T-helper 17 cell (primary cell): Measurements from ENCODE around the gene FYB1. TPM values are rescaled to one million over a fixed set of nuclear protein-coding genes. Genes with fewer than 3 reads are reported as not detected.

Experiments used
- ATAC-seq: fragments of 150-1000 bp; cut with Tn5 transposase; 2 replicates; pipeline ENCODE4 v1.10.0; 2021; ENCODE audit warnings: mild to moderate bottlenecking, moderate library complexity
- DNase-seq, 3 donors: peaks; one replicate each; pipeline versions ENCODE4 v3.0.0 to v3.0.0-alpha.2; 2020 to 2021
- H3K9me3 ChIP-seq: one replicate; pipeline ENCODE4 v1.7.0; 2013; ENCODE audit warnings: low read length, mild to moderate bottlenecking; ENCODE audit not compliant: control insufficient read depth, poor library complexity, severe bottlenecking
- H3K27ac Mint-ChIP-seq: one replicate; pipeline ENCODE4 v1.8.0; 2022; ENCODE audit warnings: mild to moderate bottlenecking, moderate library complexity, mixed read lengths
- H3K27me3 Mint-ChIP-seq: one replicate; pipeline ENCODE4 v1.8.0; 2022; ENCODE audit warnings: mixed read lengths
- H3K36me3 Mint-ChIP-seq: one replicate; pipeline ENCODE4 v1.8.0; 2022; ENCODE audit warnings: low read depth, mixed read lengths
- H3K4me1 Mint-ChIP-seq: one replicate; pipeline ENCODE4 v1.8.0; 2022; ENCODE audit warnings: mild to moderate bottlenecking, mixed read lengths
- H3K4me3 Mint-ChIP-seq: one replicate; pipeline ENCODE4 v1.8.0; 2022; ENCODE audit warnings: mild to moderate bottlenecking, moderate library complexity, mixed read lengths
- total RNA-seq, 4 donors: library from RNA in 2 of 4; stranded (reverse) in 2 of 4; gene quantifications; one replicate each; pipeline ENCODE4 v1.2.3 and lab custom pipeline; 2022 to 2026

The FYB1 gene
- total RNA-seq, 2 donors from 2014 or later = 499 to 517 TPM

GRCh38 chr5:39208471-39208870 is 10.9 kb downstream of the FYB1 start:
- Mint-ChIP-seq H3K4me3 (peak overlapping the region; percentile 91), H3K27ac (peak overlapping the region; percentile 100), H3K27me3 (no peaks in the 10 kb centered on the region), H3K4me1 (peaks cover 69% of the 10 kb centered on the region), H3K36me3 (no peaks in the 10 kb centered on the region)
- no peaks in the 10 kb centered on the region for H3K9me3 ChIP-seq
- no peak for DNase-seq
- peak; percentile 9 for ATAC-seq

DNA sequence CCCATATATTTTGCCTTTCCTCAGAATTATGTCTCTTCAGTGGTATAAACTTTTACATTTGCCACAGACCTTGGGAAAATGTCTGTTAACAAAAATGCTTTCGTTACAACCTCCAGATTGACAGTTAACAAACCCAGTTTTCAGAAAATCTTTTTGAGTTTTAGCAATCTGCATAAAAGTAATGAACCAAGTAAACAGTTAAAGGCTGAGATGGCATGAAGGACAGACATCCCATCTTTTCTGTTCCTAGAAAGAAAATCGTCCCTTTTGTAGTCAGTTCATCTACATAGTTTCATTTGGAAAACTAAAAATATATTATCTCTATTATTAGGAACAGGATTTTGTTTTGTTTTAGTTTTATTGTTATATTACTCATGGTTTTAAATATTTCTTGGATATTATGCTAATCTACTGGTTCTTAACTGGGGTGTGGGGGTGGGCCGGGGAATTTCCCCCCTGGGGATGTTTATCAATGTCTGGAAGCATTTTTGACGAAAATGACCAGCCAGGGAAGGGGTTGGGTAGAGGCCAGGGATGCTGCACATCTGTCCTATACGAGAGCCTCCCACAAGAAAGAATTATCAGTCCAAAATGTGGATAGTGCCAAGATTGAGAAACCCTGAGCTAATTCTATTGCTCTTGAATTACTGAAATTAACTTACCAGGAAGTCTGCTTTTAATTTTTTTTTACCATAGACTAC is 11.9 kb downstream of the FYB1 start:
- H3K27me3 Mint-ChIP-seq = no peaks in the 10 kb centered on the region
- no peaks in the 10 kb centered on the region for H3K9me3 ChIP-seq
- peak overlapping the region; percentile 100 for H3K27ac Mint-ChIP-seq
- ATAC-seq (no peak), DNase-seq (no peak)
- H3K36me3 Mint-ChIP-seq = no peaks in the 10 kb centered on the region
- H3K4me3 Mint-ChIP-seq = peak overlapping the region; percentile 91
- H3K4me1 Mint-ChIP-seq = peaks cover 64% of the 10 kb centered on the region

DNA sequence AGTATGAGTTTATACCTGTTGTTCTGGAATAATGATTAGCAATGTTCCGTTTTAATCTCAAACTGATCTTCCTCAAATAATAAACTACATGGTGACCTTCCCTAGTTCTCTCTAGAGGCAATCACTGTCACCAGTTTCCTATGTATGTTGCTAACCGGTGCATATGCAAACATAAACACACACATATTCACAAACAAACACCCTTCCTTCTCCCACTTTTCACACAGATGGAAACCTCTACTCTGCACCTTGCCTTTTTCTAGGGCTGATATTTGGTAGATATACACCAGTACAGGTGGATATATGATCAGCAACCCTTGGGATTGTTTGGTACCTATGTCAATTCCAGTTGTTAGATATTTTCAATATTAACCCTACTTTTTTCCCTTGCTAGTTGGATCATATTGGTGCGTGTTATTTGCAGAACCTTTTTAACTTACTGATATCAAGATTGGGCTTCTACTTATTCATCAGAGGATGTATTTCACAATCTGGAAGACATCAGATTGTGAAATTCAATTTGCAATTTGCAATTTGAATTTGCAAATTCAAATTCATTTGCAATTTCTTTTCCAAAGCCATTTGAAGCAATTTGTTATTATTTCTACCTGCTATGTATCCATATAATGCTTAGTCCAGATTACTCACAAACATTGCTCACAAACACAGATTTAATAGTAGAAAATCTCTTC is 12.6 kb downstream of the FYB1 start:
- Mint-ChIP-seq H3K27ac (peak overlapping the region; percentile 100), H3K4me3 (peak overlapping the region; percentile 91), H3K4me1 (peaks cover 60% of the 10 kb centered on the region), H3K27me3 (no peaks in the 10 kb centered on the region), H3K36me3 (peaks cover 2% of the 10 kb centered on the region)
- ATAC-seq (no peak), DNase-seq (no peak)
- H3K9me3 ChIP-seq = no peaks in the 10 kb centered on the region

- H3K27me3 Mint-ChIP-seq = no peaks in the 10 kb centered on the region
- DNase-seq (no peak), ATAC-seq (no peak)
- H3K27ac Mint-ChIP-seq = peak overlapping the region; percentile 100
- peak overlapping the region; percentile 91 for H3K4me3 Mint-ChIP-seq
- H3K36me3 Mint-ChIP-seq = peaks cover 9% of the 10 kb centered on the region
- no peaks in the 10 kb centered on the region for H3K9me3 ChIP-seq
- peaks cover 57% of the 10 kb centered on the region for H3K4me1 Mint-ChIP-seq
Observed at GRCh38 chr5:39205550-39205949, 13.8 kb downstream of the FYB1 start.

DNA sequence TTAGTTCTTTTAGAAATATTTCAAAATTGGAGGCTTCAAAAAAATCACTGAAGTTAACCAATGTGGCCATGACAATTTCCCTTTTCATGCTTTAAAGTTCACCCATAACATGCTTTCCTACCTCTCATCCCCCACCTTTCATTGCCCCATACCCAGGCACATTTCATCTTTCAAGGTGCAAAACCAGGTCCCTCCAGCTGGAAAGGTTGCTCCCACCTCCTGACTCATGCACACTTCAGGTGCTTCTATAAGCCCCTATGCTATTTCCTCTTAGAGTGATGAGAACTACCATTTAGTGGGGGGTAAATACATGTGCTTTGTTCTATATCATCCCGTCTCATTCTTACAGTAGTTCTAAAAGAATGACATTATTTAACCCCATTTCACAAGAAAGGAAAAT is 15.4 kb downstream of the FYB1 start:
- peak overlapping the region; percentile 100 for H3K27ac Mint-ChIP-seq
- DNase-seq (no peak), ATAC-seq (no peak)
- H3K4me1 Mint-ChIP-seq = peaks cover 50% of the 10 kb centered on the region
- H3K36me3 Mint-ChIP-seq = peaks cover 15% of the 10 kb centered on the region
- H3K9me3 ChIP-seq = no peaks in the 10 kb centered on the region
- H3K4me3 Mint-ChIP-seq = peak overlapping the region; percentile 91
- H3K27me3 Mint-ChIP-seq = no peaks in the 10 kb centered on the region

- H3K9me3 ChIP-seq = no peaks in the 10 kb centered on the region
- H3K27ac Mint-ChIP-seq = peak overlapping the region; percentile 100
- peaks cover 15% of the 10 kb centered on the region for H3K36me3 Mint-ChIP-seq
- DNase-seq (no peak), ATAC-seq (peak; percentile 32)
- peak overlapping the region; percentile 91 for H3K4me3 Mint-ChIP-seq
- no peaks in the 10 kb centered on the region for H3K27me3 Mint-ChIP-seq
- H3K4me1 Mint-ChIP-seq = peaks cover 44% of the 10 kb centered on the region
Observed at GRCh38 chr5:39203275-39203922, 16.0 kb downstream of the FYB1 start.

DNA sequence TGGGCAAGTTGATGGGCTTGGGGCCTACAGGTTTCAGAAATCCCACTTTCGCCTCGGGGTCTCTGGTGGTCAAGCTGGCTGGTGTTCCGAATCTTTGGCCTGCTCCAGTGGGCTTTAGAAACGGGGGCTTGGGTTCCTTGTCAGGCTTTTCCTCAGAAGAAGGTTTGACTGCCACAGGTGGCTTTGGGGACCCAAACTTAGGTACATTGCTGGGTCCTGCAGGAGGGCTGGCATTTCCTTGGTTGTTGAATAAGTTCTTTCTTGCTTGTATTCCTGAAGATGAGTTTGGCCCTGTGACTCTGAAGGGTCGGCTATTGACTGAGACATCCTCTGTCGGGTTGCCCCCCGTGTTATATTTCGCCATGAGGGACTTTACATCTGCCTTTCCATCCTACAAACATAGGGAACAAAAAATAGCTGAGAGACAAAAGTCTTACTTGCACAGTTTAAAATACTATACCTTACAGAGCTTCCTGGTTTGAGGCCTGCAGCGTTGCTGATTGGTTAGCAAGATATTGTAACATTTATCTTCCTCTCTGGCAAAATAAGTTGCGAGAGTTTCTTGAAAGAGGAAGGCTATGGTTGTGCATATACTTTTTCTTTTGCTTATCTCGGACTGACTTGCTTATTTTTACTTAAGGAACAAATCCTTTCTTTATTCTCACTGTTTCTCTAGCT is 16.6 kb downstream of the FYB1 start:
- H3K9me3 ChIP-seq = no peaks in the 10 kb centered on the region
- H3K4me3 Mint-ChIP-seq = peak overlapping the region; percentile 98
- peaks cover 41% of the 10 kb centered on the region for H3K4me1 Mint-ChIP-seq
- peaks cover 15% of the 10 kb centered on the region for H3K36me3 Mint-ChIP-seq
- no peaks in the 10 kb centered on the region for H3K27me3 Mint-ChIP-seq
- H3K27ac Mint-ChIP-seq = peak overlapping the region; percentile 100
- DNase-seq (no peak), ATAC-seq (peak; percentile 69)

DNA sequence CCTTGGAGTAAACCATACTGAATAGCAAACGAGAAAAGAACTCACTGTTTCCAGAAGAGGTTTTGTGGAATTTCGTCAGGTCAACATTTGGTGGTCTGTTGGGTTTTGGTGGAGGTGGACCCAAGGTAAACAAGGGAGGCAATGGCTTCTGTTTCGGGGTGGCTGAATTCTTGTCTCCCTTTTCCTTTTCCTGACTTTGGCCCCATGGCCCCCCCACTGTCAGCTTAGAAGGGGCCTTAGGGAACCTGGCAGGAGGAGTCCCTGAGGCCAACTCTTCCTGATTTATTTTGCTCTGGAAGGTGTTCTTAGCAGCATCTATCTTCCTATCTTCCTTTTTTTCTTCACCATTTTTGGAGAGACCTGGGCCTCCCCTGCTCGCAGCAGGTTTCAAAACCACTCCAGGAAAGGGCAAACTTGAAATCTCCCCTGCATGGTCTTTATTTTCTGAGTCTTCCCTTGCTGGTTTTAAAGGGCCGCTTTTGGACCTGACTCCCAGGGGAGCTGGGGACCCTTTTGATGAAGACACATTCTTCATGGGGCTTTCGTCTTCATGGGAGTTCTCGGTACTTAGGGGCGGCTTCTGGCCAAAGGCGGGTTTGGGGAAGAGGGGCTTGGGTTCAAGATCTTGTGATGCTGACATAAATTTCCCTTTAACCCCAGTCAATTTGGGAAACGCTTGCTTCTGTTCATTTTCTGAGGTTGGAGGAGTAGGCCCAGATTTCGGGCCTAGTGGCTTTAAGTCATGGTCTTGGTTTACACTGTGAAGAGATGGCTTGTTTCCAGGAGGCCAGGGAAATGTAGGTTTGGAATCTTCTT is 17.4 kb downstream of the FYB1 start:
- Mint-ChIP-seq H3K4me3 (peak overlapping the region; percentile 98), H3K27ac (peak overlapping the region; percentile 100), H3K36me3 (peaks cover 15% of the 10 kb centered on the region), H3K4me1 (peaks cover 37% of the 10 kb centered on the region), H3K27me3 (no peaks in the 10 kb centered on the region)
- DNase-seq = no peak
- no peak for ATAC-seq
- no peaks in the 10 kb centered on the region for H3K9me3 ChIP-seq

DNA sequence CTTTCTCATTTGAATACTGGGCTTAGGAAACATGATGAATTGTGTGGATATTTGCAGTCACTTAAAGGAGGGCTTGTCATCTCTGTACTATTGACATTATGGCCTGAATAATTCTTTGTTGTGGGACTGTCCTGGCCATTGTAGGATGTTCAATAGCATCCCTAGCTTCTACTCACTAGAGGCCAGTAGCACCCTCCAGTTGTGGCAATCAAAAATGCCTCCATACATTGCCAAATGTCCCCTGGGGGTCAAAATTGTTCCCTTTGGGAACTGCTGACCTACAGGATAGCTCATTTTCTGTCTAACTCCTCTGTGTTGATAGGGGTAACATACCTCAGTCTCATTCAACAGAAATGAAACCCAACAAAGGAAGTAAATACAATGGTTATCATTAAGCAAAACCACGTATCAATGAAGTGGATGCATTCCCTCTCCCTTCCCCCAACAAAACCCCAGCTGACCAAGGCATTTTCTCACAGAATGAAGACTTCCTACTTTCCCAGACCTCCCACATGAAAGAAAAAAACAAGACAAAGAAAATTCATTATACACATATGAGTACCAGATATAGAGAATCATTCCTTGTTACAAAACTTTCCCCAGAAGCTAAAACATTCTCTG is 18.1 kb downstream of the FYB1 start:
- Mint-ChIP-seq H3K27ac (peak overlapping the region; percentile 100), H3K4me1 (peaks cover 38% of the 10 kb centered on the region), H3K36me3 (peaks cover 21% of the 10 kb centered on the region), H3K27me3 (no peaks in the 10 kb centered on the region), H3K4me3 (peak overlapping the region; percentile 98)
- no peaks in the 10 kb centered on the region for H3K9me3 ChIP-seq
- ATAC-seq = peak; percentile 12
- no peak for DNase-seq

DNA sequence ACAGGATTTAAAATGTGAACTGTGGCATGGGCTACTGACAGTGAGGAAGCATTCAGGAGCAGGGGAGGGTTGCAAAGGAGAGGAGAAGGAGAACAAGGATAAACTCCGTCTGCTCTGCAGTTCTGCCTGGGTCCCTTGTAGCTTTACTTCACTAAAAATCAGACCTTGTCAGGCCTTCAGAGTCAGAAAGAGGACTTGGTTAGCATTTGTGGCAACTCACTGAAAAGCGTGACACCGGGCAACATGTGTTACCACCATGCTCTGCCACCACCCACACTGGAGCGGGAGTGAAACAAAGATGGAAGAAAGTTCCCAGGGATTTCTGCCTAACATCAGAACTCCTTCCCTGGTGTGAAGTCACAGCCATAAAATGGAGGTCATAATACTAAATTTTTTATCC is 19.3 kb downstream of the FYB1 start:
- no peak for DNase-seq
- ATAC-seq = no peak
- peak overlapping the region; percentile 100 for H3K27ac Mint-ChIP-seq
- H3K4me3 Mint-ChIP-seq = peak overlapping the region; percentile 98
- H3K9me3 ChIP-seq = no peaks in the 10 kb centered on the region
- H3K4me1 Mint-ChIP-seq = peaks cover 40% of the 10 kb centered on the region
- H3K27me3 Mint-ChIP-seq = no peaks in the 10 kb centered on the region
- H3K36me3 Mint-ChIP-seq = peaks cover 21% of the 10 kb centered on the region

- no peaks in the 10 kb centered on the region for H3K27me3 Mint-ChIP-seq
- ATAC-seq = no peak
Observed at GRCh38 chr5:39199335-39199734, 20.0 kb downstream of the FYB1 start.

DNA sequence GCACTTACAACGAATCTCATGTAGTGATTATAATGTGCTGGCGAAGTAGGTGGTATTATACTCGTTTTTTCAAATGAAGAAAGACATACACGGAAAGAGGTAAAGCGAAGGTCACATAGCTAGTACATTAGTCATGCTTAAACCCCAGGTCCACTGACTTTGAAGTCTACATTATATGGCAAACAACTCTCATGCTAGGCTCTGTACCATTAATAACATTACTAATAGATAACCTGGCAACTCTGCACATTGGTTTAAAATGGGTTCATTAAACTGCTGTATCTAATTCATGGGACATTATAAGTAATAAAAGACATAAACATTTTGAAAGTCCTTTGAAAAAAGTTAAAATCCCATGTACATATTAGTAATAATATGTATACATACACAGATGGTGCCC is 21.2 kb downstream of the FYB1 start:
- Mint-ChIP-seq H3K27me3 (no peaks in the 10 kb centered on the region), H3K4me3 (peak overlapping the region; percentile 83), H3K27ac (peak overlapping the region; percentile 100), H3K4me1 (peaks cover 48% of the 10 kb centered on the region), H3K36me3 (peaks cover 26% of the 10 kb centered on the region)
- DNase-seq = no peak
- H3K9me3 ChIP-seq = no peaks in the 10 kb centered on the region
- ATAC-seq = peak; percentile 24

More at GRCh38 chr5:39199335-39199734, 20.0 kb downstream of the FYB1 start:
- H3K4me3 Mint-ChIP-seq = peak overlapping the region; percentile 98
- peak overlapping the region; percentile 100 for H3K27ac Mint-ChIP-seq
- DNase-seq = no peak
- H3K36me3 Mint-ChIP-seq = peaks cover 26% of the 10 kb centered on the region
- H3K4me1 Mint-ChIP-seq = peaks cover 43% of the 10 kb centered on the region
- H3K9me3 ChIP-seq = no peaks in the 10 kb centered on the region
